Mesendoderm (in vitro differentiated cells): ENCODE measurements around the gene C1orf105.

Experiments
- DNase-seq: peaks from one replicate; pipeline ENCODE4 v3.0.0; 2013
- H2AK5ac ChIP-seq: 2 replicates; pipeline ENCODE4 v1.6.1; 2013; ENCODE audit warnings: low read length, inconsistent platforms
- H2BK120ac ChIP-seq: 2 replicates; pipeline ENCODE4 v1.6.1; 2013; ENCODE audit warnings: low read depth, mild to moderate bottlenecking, low read length, moderate library complexity, mixed read lengths
- H2BK15ac ChIP-seq: replicated peaks from 2 replicates; pipeline ENCODE4 v1.6.1; 2013; ENCODE audit warnings: low read depth, mild to moderate bottlenecking, moderate library complexity
- H2BK5ac ChIP-seq: 2 replicates; pipeline ENCODE4 v1.6.1; 2013; ENCODE audit warnings: low read length, inconsistent platforms
- H3K18ac ChIP-seq: 2 replicates; pipeline ENCODE4 v1.6.1; 2013; ENCODE audit warnings: mild to moderate bottlenecking, low read length, mixed read lengths
- H3K23ac ChIP-seq: one replicate; pipeline ENCODE4 v1.6.1; 2013; ENCODE audit warnings: low read length
- H3K27ac ChIP-seq: 2 replicates; pipeline ENCODE4 v1.5.1; 2013; ENCODE audit warnings: low read depth, mild to moderate bottlenecking, inconsistent platforms, low read length, moderate library complexity
- H3K27me3 ChIP-seq: 2 replicates; pipeline ENCODE4 v1.6.1; 2013; ENCODE audit warnings: low read length, control low read depth, mild to moderate bottlenecking, inconsistent platforms; ENCODE audit not compliant: insufficient read depth, poor library complexity
- H3K36me3 ChIP-seq: 2 replicates; pipeline ENCODE4 v1.6.1; 2013; ENCODE audit warnings: low read length, inconsistent platforms; ENCODE audit not compliant: control insufficient read depth, insufficient read depth
- H3K4ac ChIP-seq: one replicate; pipeline ENCODE4 v1.6.1; 2013; ENCODE audit warnings: low read depth, mild to moderate bottlenecking, low read length, moderate library complexity
- H3K4me1 ChIP-seq: 2 replicates; pipeline ENCODE4 v1.6.1; 2013; ENCODE audit warnings: low read depth, low read length, inconsistent platforms; ENCODE audit not compliant: control insufficient read depth
- H3K4me2 ChIP-seq: 2 replicates; pipeline ENCODE4 v1.6.1; 2013; ENCODE audit warnings: low read length
- H3K4me3 ChIP-seq: 2 replicates; pipeline ENCODE4 v1.5.1; 2013; ENCODE audit warnings: mild to moderate bottlenecking, low read length
- H3K56ac ChIP-seq: one replicate; pipeline ENCODE4 v1.6.1; 2013; ENCODE audit warnings: low read length
- H3K79me1 ChIP-seq: 2 replicates; pipeline ENCODE4 v1.6.1; 2013; ENCODE audit warnings: low read length, inconsistent platforms
- H3K79me2 ChIP-seq: 2 replicates; pipeline ENCODE4 v1.6.1; 2013; ENCODE audit warnings: mild to moderate bottlenecking, low read length; ENCODE audit not compliant: control insufficient read depth, insufficient read depth
- H3K9ac ChIP-seq: 2 replicates; pipeline ENCODE4 v1.6.1; 2013; ENCODE audit warnings: low read length, inconsistent platforms
- H4K5ac ChIP-seq: one replicate; pipeline ENCODE4 v1.6.1; 2013; ENCODE audit warnings: low read length
- H4K8ac ChIP-seq: one replicate; pipeline ENCODE4 v1.6.1; 2013; ENCODE audit warnings: low read depth, mild to moderate bottlenecking, control low read depth, low read length, moderate library complexity
- WGBS: extraction: QIAGEN DNeasy Blood & Tissue Kit; methylation state at CpG from one replicate; pipeline ENCODE4 v1.1.7; 2013; ENCODE audit warnings: low lambda C conversion rate, missing lambda C conversion rate; ENCODE audit not compliant: insufficient coverage; ENCODE audit errors: extremely low coverage; 5-methylcytosine and 5-hydroxymethylcytosine counted together

C1orf105 gene

GRCh38 chr1:172510479-172510878 lies 90.0 kb downstream of the C1orf105 start:
- Histone ChIP-seq H3K9ac (no peak overlapping the region), H3K79me2 (no peaks in the 10 kb centered on the region), H3K4ac (no peak overlapping the region), H3K4me2 (no peak overlapping the region), H3K4me3 (no peak overlapping the region), H4K5ac (no peak overlapping the region), H3K4me1 (no peaks in the 10 kb centered on the region), H3K18ac (no peak overlapping the region), H3K27me3 (no peaks in the 10 kb centered on the region), H3K23ac (no peak overlapping the region), H3K27ac (no peak overlapping the region), H3K79me1 (no peaks in the 10 kb centered on the region), H2BK120ac (no peak overlapping the region), H3K56ac (no peak overlapping the region), H2BK5ac (no peak overlapping the region), H2BK15ac (no peak overlapping the region), H2AK5ac (no peak overlapping the region), H4K8ac (no peak overlapping the region), H3K36me3 (no peaks in the 10 kb centered on the region)
- DNase-seq, result no peak
- WGBS, result no CpG with 5 or more reads among the region's 3 CpGs

GRCh38 chr1:172512591-172512990 lies 92.1 kb downstream of the C1orf105 start:
- no peaks in the 10 kb centered on the region for H3K4me1 ChIP-seq
- no peaks in the 10 kb centered on the region for H3K79me2 ChIP-seq
- H3K27ac ChIP-seq, result no peak overlapping the region
- no peaks in the 10 kb centered on the region for H3K79me1 ChIP-seq
- no peak overlapping the region for H2BK5ac ChIP-seq
- no peak overlapping the region for H3K4me2 ChIP-seq
- no peak overlapping the region for H2BK120ac ChIP-seq
- DNase-seq, result no peak
- H4K5ac ChIP-seq, result no peak overlapping the region
- no peak overlapping the region for H3K56ac ChIP-seq
- no peak overlapping the region for H2AK5ac ChIP-seq
- no peak overlapping the region for H3K4ac ChIP-seq
- H4K8ac ChIP-seq, result no peak overlapping the region
- H3K27me3 ChIP-seq, result no peaks in the 10 kb centered on the region
- H3K9ac ChIP-seq, result no peak overlapping the region
- H3K23ac ChIP-seq, result no peak overlapping the region
- H3K4me3 ChIP-seq, result no peak overlapping the region
- no peak overlapping the region for H3K18ac ChIP-seq
- H3K36me3 ChIP-seq, result no peaks in the 10 kb centered on the region
- H2BK15ac ChIP-seq, result no peak overlapping the region

GRCh38 chr1:172513479-172513878 lies 93.0 kb downstream of the C1orf105 start:
- Histone ChIP-seq H4K8ac (no peak overlapping the region), H3K27me3 (no peaks in the 10 kb centered on the region), H2BK120ac (no peak overlapping the region), H3K27ac (no peak overlapping the region), H2BK15ac (no peak overlapping the region), H2AK5ac (no peak overlapping the region), H2BK5ac (no peak overlapping the region), H3K18ac (no peak overlapping the region), H3K4me2 (no peak overlapping the region), H3K79me1 (no peaks in the 10 kb centered on the region), H3K4me3 (no peak overlapping the region), H3K23ac (no peak overlapping the region), H3K4me1 (no peaks in the 10 kb centered on the region), H3K4ac (no peak overlapping the region), H3K36me3 (no peaks in the 10 kb centered on the region), H4K5ac (no peak overlapping the region), H3K79me2 (no peaks in the 10 kb centered on the region), H3K56ac (no peak overlapping the region), H3K9ac (no peak overlapping the region)
- no peak for DNase-seq

DNA sequence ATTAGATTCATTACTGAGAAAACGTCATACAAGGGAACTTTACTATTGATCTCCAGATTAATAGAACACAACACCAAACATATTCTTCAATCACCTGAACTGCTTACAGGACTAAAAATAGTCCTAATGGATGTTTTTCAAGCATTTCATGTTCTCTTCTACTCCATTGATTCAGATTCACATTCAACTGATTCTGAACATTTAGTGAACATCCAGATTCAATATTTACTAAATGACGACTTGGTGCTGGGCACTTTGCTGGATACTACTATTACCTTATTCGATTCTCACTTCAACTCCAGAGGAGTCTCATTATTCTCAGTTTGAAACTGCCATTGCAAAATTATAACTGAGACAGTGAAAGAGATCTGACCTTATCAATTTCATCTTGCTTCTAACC lies 93.6 kb downstream of the C1orf105 start:
- Histone ChIP-seq H3K79me2 (no peaks in the 10 kb centered on the region), H3K36me3 (no peaks in the 10 kb centered on the region), H3K4me1 (no peaks in the 10 kb centered on the region), H3K4me2 (no peak overlapping the region), H2BK120ac (no peak overlapping the region), H4K5ac (no peak overlapping the region), H2BK15ac (no peak overlapping the region), H3K9ac (no peak overlapping the region), H3K4me3 (no peak overlapping the region), H4K8ac (no peak overlapping the region), H3K79me1 (no peaks in the 10 kb centered on the region), H3K4ac (no peak overlapping the region), H3K23ac (no peak overlapping the region), H3K18ac (no peak overlapping the region), H2AK5ac (no peak overlapping the region), H3K56ac (no peak overlapping the region), H3K27ac (no peak overlapping the region), H3K27me3 (no peaks in the 10 kb centered on the region), H2BK5ac (no peak overlapping the region)
- no CpG with 5 or more reads among the region's 3 CpGs for WGBS
- no peak for DNase-seq

- Histone ChIP-seq H2BK5ac (no peak overlapping the region), H3K79me2 (no peaks in the 10 kb centered on the region), H3K9ac (no peak overlapping the region), H4K8ac (no peak overlapping the region), H3K79me1 (no peaks in the 10 kb centered on the region), H3K56ac (no peak overlapping the region), H3K4me1 (no peaks in the 10 kb centered on the region), H3K27ac (no peak overlapping the region), H2AK5ac (no peak overlapping the region), H3K36me3 (no peaks in the 10 kb centered on the region), H2BK120ac (no peak overlapping the region), H3K27me3 (no peaks in the 10 kb centered on the region), H2BK15ac (no peak overlapping the region), H3K4me3 (no peak overlapping the region), H3K4me2 (no peak overlapping the region), H4K5ac (no peak overlapping the region), H3K18ac (no peak overlapping the region), H3K4ac (no peak overlapping the region), H3K23ac (no peak overlapping the region)
- no peak for DNase-seq
Measured at GRCh38 chr1:172515436-172515835, 95.0 kb downstream of the C1orf105 start.

GRCh38 chr1:172515927-172516326 lies 95.4 kb downstream of the C1orf105 start:
- H3K4ac ChIP-seq, result no peak overlapping the region
- no peak overlapping the region for H3K4me3 ChIP-seq
- H3K27me3 ChIP-seq, result no peaks in the 10 kb centered on the region
- no peak overlapping the region for H3K27ac ChIP-seq
- no peak overlapping the region for H3K4me2 ChIP-seq
- H3K79me1 ChIP-seq, result no peaks in the 10 kb centered on the region
- H2BK120ac ChIP-seq, result no peak overlapping the region
- no peak overlapping the region for H2BK15ac ChIP-seq
- no peak overlapping the region for H4K5ac ChIP-seq
- H3K56ac ChIP-seq, result no peak overlapping the region
- no peak overlapping the region for H3K18ac ChIP-seq
- H3K36me3 ChIP-seq, result no peaks in the 10 kb centered on the region
- WGBS, result no CpG with 5 or more reads among the region's 1 CpG
- no peaks in the 10 kb centered on the region for H3K4me1 ChIP-seq
- no peaks in the 10 kb centered on the region for H3K79me2 ChIP-seq
- no peak overlapping the region for H4K8ac ChIP-seq
- H3K23ac ChIP-seq, result no peak overlapping the region
- no peak overlapping the region for H3K9ac ChIP-seq
- no peak overlapping the region for H2BK5ac ChIP-seq
- no peak for DNase-seq
- H2AK5ac ChIP-seq, result no peak overlapping the region
